ENCODE results near the gene TMCC1.

The TMCC1 gene

DNA sequence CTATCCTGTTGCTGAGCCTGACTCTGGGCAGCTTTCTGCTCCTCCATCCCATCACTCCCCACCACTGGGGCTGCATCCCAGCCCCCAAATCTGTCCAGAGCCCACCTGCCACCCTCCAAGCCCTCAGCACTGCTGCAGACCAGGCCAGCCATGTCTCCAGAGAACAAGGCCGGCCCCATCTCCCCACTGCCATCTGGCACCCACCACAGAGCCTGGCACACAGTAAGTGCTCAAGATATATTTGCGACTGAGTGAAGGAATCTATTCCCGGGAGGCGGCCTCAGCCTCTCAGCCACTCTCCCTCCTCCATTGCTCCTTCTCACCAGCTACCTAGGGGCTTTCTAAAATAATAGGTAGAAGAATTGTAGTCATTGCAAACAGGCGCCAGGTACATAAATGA, 291.8 kb downstream of the TMCC1 start:
- TF ChIP-seq, protein P1, sequence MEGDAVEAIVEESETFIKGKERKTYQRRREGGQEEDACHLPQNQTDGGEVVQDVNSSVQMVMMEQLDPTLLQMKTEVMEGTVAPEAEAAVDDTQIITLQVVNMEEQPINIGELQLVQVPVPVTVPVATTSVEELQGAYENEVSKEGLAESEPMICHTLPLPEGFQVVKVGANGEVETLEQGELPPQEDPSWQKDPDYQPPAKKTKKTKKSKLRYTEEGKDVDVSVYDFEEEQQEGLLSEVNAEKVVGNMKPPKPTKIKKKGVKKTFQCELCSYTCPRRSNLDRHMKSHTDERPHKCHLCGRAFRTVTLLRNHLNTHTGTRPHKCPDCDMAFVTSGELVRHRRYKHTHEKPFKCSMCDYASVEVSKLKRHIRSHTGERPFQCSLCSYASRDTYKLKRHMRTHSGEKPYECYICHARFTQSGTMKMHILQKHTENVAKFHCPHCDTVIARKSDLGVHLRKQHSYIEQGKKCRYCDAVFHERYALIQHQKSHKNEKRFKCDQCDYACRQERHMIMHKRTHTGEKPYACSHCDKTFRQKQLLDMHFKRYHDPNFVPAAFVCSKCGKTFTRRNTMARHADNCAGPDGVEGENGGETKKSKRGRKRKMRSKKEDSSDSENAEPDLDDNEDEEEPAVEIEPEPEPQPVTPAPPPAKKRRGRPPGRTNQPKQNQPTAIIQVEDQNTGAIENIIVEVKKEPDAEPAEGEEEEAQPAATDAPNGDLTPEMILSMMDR (IDR thresholded peaks at IDR 0.05; ENCODE audit: control extremely low read depth, extremely low read depth, low read depth, missing control alignments): no peak
- no peak for DNase-seq (ENCODE audit: extremely low spot score)
- POLR2A ChIA-PET: no interaction called here
- CTCF ChIA-PET: no interaction called here

DNA sequence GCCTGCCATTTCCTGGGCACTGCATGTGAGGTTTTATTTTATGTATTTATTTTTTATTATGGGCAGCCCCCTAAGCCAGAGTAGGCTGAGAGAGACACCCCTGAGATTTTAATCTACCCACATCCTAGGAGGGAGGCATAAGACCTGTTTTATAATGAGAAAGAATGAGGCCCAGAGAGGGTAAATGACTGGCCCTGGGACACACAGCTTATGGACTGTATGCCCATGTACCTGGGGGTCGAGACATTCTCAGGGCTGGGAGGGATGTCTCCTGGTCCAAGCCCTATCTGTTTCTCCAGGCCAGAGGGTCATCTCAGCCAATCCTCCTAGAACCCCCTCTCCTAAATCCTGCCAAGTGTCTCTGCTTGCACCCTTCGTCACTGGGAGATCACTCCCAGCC, 293.2 kb downstream of the TMCC1 start:
- TF ChIP-seq, protein P1 (IDR thresholded peaks at IDR 0.05; ENCODE audit: control extremely low read depth, extremely low read depth, low read depth, missing control alignments): no peak
- DNase-seq (ENCODE audit: extremely low spot score): no peak
- CTCF ChIA-PET: interaction anchor here (1.4 kb wide), 1 partner anchor 11 kb away, joined by 3 read pairs; no protein-coding TSS in a partner anchor
- POLR2A ChIA-PET: no interaction called here

DNA sequence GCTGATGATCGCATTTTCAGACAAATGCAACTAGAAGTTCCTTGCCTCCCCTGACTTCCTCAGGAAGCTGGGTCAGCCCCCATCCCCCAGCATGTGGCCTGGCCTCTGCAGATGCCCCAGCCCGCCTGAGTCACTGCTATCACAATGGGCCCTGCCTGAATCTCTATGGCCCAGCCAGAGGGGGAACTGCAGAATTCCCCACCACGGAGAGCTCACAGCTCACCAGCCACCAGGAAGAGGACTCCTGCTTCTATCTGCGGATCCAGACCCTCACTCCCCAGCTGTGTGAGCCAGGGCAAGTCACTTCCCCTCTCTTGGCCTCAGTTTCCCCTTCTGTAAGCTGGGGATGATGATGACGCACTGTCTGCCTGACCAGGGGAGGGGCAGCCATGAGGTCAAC, 293.9 kb downstream of the TMCC1 start:
- TF ChIP-seq, protein P1 (IDR thresholded peaks at IDR 0.05; ENCODE audit: control extremely low read depth, extremely low read depth, low read depth, missing control alignments): no peak
- CTCF ChIA-PET: interaction anchor here (1.4 kb wide), 1 partner anchor 10 kb away, joined by 3 read pairs; no protein-coding TSS in a partner anchor
- no peak for DNase-seq (ENCODE audit: extremely low spot score)
- POLR2A ChIA-PET: no interaction called here

DNA sequence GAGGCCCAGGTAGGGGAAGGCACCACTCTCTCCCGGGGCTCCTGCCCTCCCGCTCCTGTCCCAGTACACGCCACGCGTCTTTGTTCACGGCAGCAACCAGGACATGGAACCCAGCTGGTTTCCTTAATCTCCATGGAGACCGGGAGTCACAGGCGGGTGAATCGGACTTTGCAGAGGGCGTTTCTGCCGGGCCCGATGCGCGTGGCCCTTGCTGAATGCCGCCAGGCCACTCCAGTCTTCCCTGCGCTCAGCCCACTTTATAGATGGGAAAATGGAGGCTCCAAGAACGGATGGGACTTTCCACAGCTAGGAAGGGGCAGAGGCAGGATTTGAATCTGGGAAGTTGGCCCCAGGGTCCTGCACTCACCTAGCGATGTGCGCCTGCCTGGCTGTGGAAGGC, 294.4 kb downstream of the TMCC1 start:
- ChIA-PET POLR2A (no interaction called here), CTCF (interaction anchor here (1.4 kb wide), 1 partner anchor 9 kb away, joined by 3 read pairs; no protein-coding TSS in a partner anchor)
- TF ChIP-seq, protein P1 (IDR thresholded peaks at IDR 0.05; ENCODE audit: control extremely low read depth, extremely low read depth, low read depth, missing control alignments): no peak
- no peak for DNase-seq (ENCODE audit: extremely low spot score)

DNA sequence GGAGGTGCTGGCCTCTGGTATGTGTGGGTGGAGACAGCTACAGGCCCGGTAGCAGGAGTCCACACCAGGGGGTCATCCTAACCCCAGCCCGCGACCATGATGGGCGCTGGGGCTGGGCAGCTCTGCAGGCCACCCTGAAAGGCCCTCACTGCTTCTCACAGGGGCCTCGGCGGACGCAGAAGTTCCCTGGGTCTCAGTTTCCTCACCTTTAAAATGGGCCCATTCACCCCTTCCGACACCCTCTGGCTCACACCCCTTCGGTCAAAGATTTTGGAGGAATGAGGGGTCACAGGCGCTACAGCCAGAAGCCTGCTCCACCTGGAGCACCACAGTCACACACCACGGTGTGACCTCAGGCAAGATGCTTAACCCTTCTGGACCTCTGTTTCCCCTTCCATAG, 295.0 kb downstream of the TMCC1 start:
- TF ChIP-seq, protein P1 (IDR thresholded peaks at IDR 0.05; ENCODE audit: control extremely low read depth, extremely low read depth, low read depth, missing control alignments): no peak
- DNase-seq (ENCODE audit: extremely low spot score): no peak
- ChIA-PET POLR2A (no interaction called here), CTCF (no interaction called here)

DNA sequence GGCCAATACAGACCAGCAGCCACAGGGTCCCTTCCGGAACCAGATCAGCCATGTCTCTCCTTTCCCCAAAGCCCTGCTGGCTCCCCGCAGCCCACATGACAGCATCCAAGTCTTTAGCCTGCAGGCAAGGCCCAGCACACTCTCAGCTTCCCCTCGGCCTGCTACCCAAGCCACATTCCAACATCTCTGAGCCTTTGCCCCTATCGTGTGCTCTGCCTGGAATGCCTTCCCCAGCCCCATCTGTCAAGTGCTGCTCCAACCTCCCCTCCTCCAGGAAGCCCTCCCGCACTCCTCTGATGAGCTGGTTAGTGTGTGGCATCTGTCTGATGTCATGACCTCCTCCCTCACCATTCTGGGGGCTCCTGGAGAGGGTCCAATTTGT, 295.5 kb downstream of the TMCC1 start:
- TF ChIP-seq, protein P1 (IDR thresholded peaks at IDR 0.05; ENCODE audit: control extremely low read depth, extremely low read depth, low read depth, missing control alignments): no peak
- ChIA-PET CTCF (interaction anchor here (1.6 kb wide), 1 partner anchor 108 kb away, joined by 3 read pairs; no protein-coding TSS in a partner anchor), POLR2A (no interaction called here)
- no peak for DNase-seq (ENCODE audit: extremely low spot score)
